Panc1 (cell line): ENCODE results near the gene SETDB1. TPM values are rescaled to one million over a fixed set of nuclear protein-coding genes. Genes with fewer than 3 reads are reported as not detected.

Source experiments
- ATAC-seq: fragments of 200-7000 bp; cut with Tn5 transposase; 2 replicates; pipeline ENCODE4 v1.9.1; 2020; ENCODE audit warnings: mild to moderate bottlenecking, moderate library complexity
- BruUV-seq: library from RNA; stranded (reverse); fragments of 400-500 nt; replicated peaks from 2 replicates; lab custom pipeline; 2021; lab: Mats Ljungman, UMichigan
- CTCF ChIA-PET: fragments of 300-600 bp; sonication (Branson Sonifier 250); formaldehyde crosslinking; loops from one replicate; lab custom pipeline; 2022; ENCODE audit warnings: antibody characterized with exemption; lab: Charles Lee
- POLR2A ChIA-PET: fragments of 300-600 bp; sonication (Branson Sonifier 250); formaldehyde crosslinking; loops from one replicate; lab custom pipeline; 2022; ENCODE audit warnings: antibody characterized with exemption; lab: Charles Lee
- DNase-seq: peaks from one replicate; pipeline ENCODE4 v3.0.0-alpha.2; 2010; ENCODE audit warnings: low read depth, low spot score
- H3K27ac ChIP-seq: 2 replicates; pipeline ENCODE4 v1.5.1; 2011; ENCODE audit warnings: mild to moderate bottlenecking, low read length, inconsistent platforms
- H3K27me3 ChIP-seq: fragments of 200-500 bp; sonication (Bioruptor generic); 2 replicates; pipeline ENCODE4 v1.6.0; 2014; ENCODE audit warnings: low read length, inconsistent platforms; ENCODE audit not compliant: control insufficient read depth, insufficient read depth
- H3K36me3 ChIP-seq: fragments of 200-500 bp; sonication (Bioruptor generic); 2 replicates; pipeline ENCODE4 v1.5.1; 2014; ENCODE audit warnings: inconsistent platforms, mild to moderate bottlenecking, low read length, moderate library complexity; ENCODE audit not compliant: control insufficient read depth, insufficient read depth
- H3K4me1 ChIP-seq: 2 replicates; pipeline ENCODE4 v1.5.1; 2011; ENCODE audit warnings: inconsistent platforms, mild to moderate bottlenecking, low read length, moderate library complexity; ENCODE audit not compliant: control insufficient read depth, insufficient read depth
- H3K4me3 ChIP-seq, 2 experiments: 2 replicates each; pipeline ENCODE4 v1.5.1; 2011 to 2012; ENCODE audit warnings: low read depth in 2 of 2, low read length in 2 of 2, mild to moderate bottlenecking in 2 of 2, inconsistent platforms in 1 of 2, moderate library complexity in 1 of 2
- H3K9me3 ChIP-seq: fragments of 200-500 bp; sonication (Bioruptor generic); 2 replicates; pipeline ENCODE4 v1.5.1; 2014; ENCODE audit warnings: low read depth, mild to moderate bottlenecking, inconsistent platforms, low read length, moderate library complexity; ENCODE audit not compliant: control insufficient read depth, insufficient read depth
- POLR2AphosphoS5 ChIP-seq: IDR thresholded peaks from 2 replicates; pipeline ENCODE4 v1.6.1; 2012; ENCODE audit warnings: mild to moderate bottlenecking, low read depth, low read length, moderate library complexity
- REST ChIP-seq, 2 experiments: IDR thresholded peaks; 2 replicates each; pipeline ENCODE4 v1.6.1; 2011 to 2012; ENCODE audit warnings: low read depth in 2 of 2, control low read depth in 1 of 2, low read length in 1 of 2, mild to moderate bottlenecking in 1 of 2, moderate library complexity in 1 of 2; ENCODE audit not compliant: insufficient read depth in 1 of 2
- SIN3A ChIP-seq: IDR thresholded peaks from 2 replicates; pipeline ENCODE4 v1.6.1; 2012; ENCODE audit warnings: low read depth, mild to moderate bottlenecking, low read length, moderate library complexity, borderline replicate concordance; ENCODE audit not compliant: insufficient read depth
- TCF7L2 ChIP-seq: IDR thresholded peaks from 2 replicates; pipeline ENCODE4 v1.6.1; 2011; ENCODE audit warnings: mild to moderate bottlenecking, low read depth, low read length, inconsistent platforms
- in situ Hi-C: cut with HindIII; loops from 2 replicates; pipeline ENCODE4 v1.10.0; 2016; ENCODE audit warnings: low sequenced_read_pairs, low pct_unique_long_range_greater_than_20kb
- intact Hi-C: fragments of 100-400 bp; cut with micrococcal nuclease; formaldehyde crosslinking; loops from one replicate; pipeline ENCODE4 v1.10.0; 2022; ENCODE audit not compliant: unreplicated experiment
- total RNA-seq: library from RNA; stranded (reverse); gene quantifications from one replicate; pipeline ENCODE4 v1.2.1, GENCODE V29; 2021; ENCODE audit not compliant: unreplicated experiment
- TF ChIP-seq, protein P1 (sequence below): fragments of 450-650 bp; IDR thresholded peaks from 2 replicates; pipeline ENCODE4 v1.5.1; 2017; ENCODE audit warnings: mild to moderate bottlenecking

The SETDB1 gene
- total RNA-seq, 1 experiment from 2014 or later: 43.3 TPM

- DNase-seq (no peak), ATAC-seq (no peak)
- H3K27ac ChIP-seq: no peak overlapping the region
- ChIA-PET POLR2A (no interaction called here), CTCF (no interaction called here)
- H3K9me3 ChIP-seq: no peaks in the 10 kb centered on the region
- no peaks in the 10 kb centered on the region for H3K27me3 ChIP-seq
- intact Hi-C loops: no loop called here
- H3K4me3 ChIP-seq: no peak overlapping the region
- in situ Hi-C loops: no loop called here
- no peaks in the 10 kb centered on the region for H3K36me3 ChIP-seq
- BruUV-seq: no TSS peak
- TF ChIP-seq, protein P1, sequence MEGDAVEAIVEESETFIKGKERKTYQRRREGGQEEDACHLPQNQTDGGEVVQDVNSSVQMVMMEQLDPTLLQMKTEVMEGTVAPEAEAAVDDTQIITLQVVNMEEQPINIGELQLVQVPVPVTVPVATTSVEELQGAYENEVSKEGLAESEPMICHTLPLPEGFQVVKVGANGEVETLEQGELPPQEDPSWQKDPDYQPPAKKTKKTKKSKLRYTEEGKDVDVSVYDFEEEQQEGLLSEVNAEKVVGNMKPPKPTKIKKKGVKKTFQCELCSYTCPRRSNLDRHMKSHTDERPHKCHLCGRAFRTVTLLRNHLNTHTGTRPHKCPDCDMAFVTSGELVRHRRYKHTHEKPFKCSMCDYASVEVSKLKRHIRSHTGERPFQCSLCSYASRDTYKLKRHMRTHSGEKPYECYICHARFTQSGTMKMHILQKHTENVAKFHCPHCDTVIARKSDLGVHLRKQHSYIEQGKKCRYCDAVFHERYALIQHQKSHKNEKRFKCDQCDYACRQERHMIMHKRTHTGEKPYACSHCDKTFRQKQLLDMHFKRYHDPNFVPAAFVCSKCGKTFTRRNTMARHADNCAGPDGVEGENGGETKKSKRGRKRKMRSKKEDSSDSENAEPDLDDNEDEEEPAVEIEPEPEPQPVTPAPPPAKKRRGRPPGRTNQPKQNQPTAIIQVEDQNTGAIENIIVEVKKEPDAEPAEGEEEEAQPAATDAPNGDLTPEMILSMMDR: no peak
- TF ChIP-seq TCF7L2: no peak
- TF ChIP-seq REST (IDR thresholded peaks at IDR 0.05; ENCODE audit: insufficient read depth in 1 of 2, low read depth in 2 of 2, low read length in 1 of 2): no peak
- no peak for TF ChIP-seq SIN3A
- TF ChIP-seq POLR2AphosphoS5: no peak
- H3K4me1 ChIP-seq: peaks cover 5% of the 10 kb centered on the region; the same call in 1 of the 2 replicates
Measured at GRCh38 chr1:150999926-151000325, 73.8 kb downstream of the SETDB1 start.

GRCh38 chr1:151000408-151000807, 74.2 kb downstream of the SETDB1 start:
- CTCF ChIA-PET: no interaction called here

More at GRCh38 chr1:151000408-151000807, 74.2 kb downstream of the SETDB1 start:
- H3K27me3 ChIP-seq: no peaks in the 10 kb centered on the region
- no peak overlapping the region for H3K27ac ChIP-seq
- no peak for ATAC-seq
- no peak for DNase-seq
- intact Hi-C loops (no loop called here), in situ Hi-C loops (no loop called here)
- peaks cover 5% of the 10 kb centered on the region; the same call in 1 of the 2 replicates for H3K4me1 ChIP-seq
- no peak overlapping the region for H3K4me3 ChIP-seq
- TF ChIP-seq SIN3A (no peak), REST (IDR thresholded peaks at IDR 0.05; ENCODE audit: insufficient read depth in 1 of 2, low read depth in 2 of 2, low read length in 1 of 2) (no peak), TCF7L2 (no peak), POLR2AphosphoS5 (no peak)
- TF ChIP-seq, protein P1: no peak
- POLR2A ChIA-PET: no interaction called here
- BruUV-seq: no TSS peak
- H3K9me3 ChIP-seq: no peaks in the 10 kb centered on the region
- H3K36me3 ChIP-seq: no peaks in the 10 kb centered on the region
